HepG2 (cell line): ENCODE measurements around the gene FAM83G. TPM values are rescaled to one million over a fixed set of nuclear protein-coding genes. Genes with fewer than 3 reads are reported as not detected.

Experiments used
- ISX ChIP-seq: sonication (generic); formaldehyde crosslinking; conservative IDR thresholded peaks from 2 replicates; pipeline ENCODE4 v1.5.0; 2020; ENCODE audit warnings: missing genetic modification reagents
- MYNN ChIP-seq: sonication (generic); formaldehyde crosslinking; IDR thresholded peaks from 2 replicates; pipeline ENCODE4 v1.4.0; 2020; ENCODE audit warnings: mild to moderate bottlenecking, low read depth, missing genetic modification reagents
- SALL1 ChIP-seq: sonication (generic); formaldehyde crosslinking; IDR thresholded peaks from 2 replicates; pipeline ENCODE4 v1.8.0; 2022; ENCODE audit warnings: mild to moderate bottlenecking, missing genetic modification reagents
- SMAD1 ChIP-seq: sonication (generic); formaldehyde crosslinking; IDR thresholded peaks from 2 replicates; pipeline ENCODE4 v1.4.0; 2020; ENCODE audit warnings: missing genetic modification reagents, low read depth, mild to moderate bottlenecking, borderline replicate concordance
- WIZ ChIP-seq: sonication (generic); formaldehyde crosslinking; IDR thresholded peaks from 2 replicates; pipeline ENCODE4 v1.5.1; 2020; ENCODE audit warnings: mild to moderate bottlenecking, missing genetic modification reagents
- ZNF670 ChIP-seq: sonication (generic); formaldehyde crosslinking; IDR thresholded peaks from 2 replicates; pipeline ENCODE4 v1.8.0; 2022; ENCODE audit warnings: mild to moderate bottlenecking, missing genetic modification reagents, borderline replicate concordance
- ZNF713 ChIP-seq: sonication (generic); formaldehyde crosslinking; IDR thresholded peaks from 2 replicates; pipeline ENCODE4 v1.4.0; 2020; ENCODE audit warnings: mild to moderate bottlenecking, missing genetic modification reagents
- ZNF879 ChIP-seq: sonication (generic); formaldehyde crosslinking; IDR thresholded peaks from 2 replicates; pipeline ENCODE4 v1.8.1; 2023; ENCODE audit warnings: missing genetic modification reagents
- ZSCAN20 ChIP-seq: sonication (generic); formaldehyde crosslinking; IDR thresholded peaks from 2 replicates; pipeline ENCODE4 v1.4.0; 2020; ENCODE audit warnings: missing genetic modification reagents, mild to moderate bottlenecking, borderline replicate concordance
- polyA plus RNA-seq, 8 experiments: library from polyadenylated mRNA; depleted of rRNA in 3 of 8; stranded (reverse) in 7 of 8; unstranded in 1 of 8; fragments of >200 nt; fragmentation: Illumina TruSeq in 4 of 8; extraction: Trizol in 4 of 8; gene quantifications; 2 replicates each; pipeline versions ENCODE4 v1.2.1 to v1.2.3, GENCODE V29; 2011 to 2016; ENCODE audit warnings: low read depth in 4 of 8, missing spikeins in 1 of 8, mixed read lengths in 1 of 8; ENCODE audit not compliant: insufficient read depth in 1 of 8
- total RNA-seq, 5 experiments: library from RNA; depleted of rRNA; stranded (reverse); fragments of >200 nt; fragmentation: Illumina TruSeq; extraction: Trizol; gene quantifications; 2 replicates each; pipeline ENCODE4 v1.2.3, GENCODE V29; 2016; ENCODE audit warnings: low read depth in 1 of 5
- TF ChIP-seq, protein P1 (sequence below): sonication (generic); formaldehyde crosslinking; IDR thresholded peaks from 2 replicates; pipeline ENCODE4 v1.4.0; 2020; ENCODE audit warnings: missing genetic modification reagents, borderline replicate concordance
- TF ChIP-seq, protein P2 (sequence below): sonication (generic); formaldehyde crosslinking; IDR thresholded peaks from 2 replicates; pipeline ENCODE4 v1.8.1; 2023; ENCODE audit warnings: mild to moderate bottlenecking, missing genetic modification reagents
- TF ChIP-seq, protein P3 (sequence below): sonication (generic); formaldehyde crosslinking; IDR thresholded peaks from 2 replicates; pipeline ENCODE4 v1.5.0; 2020; ENCODE audit warnings: missing genetic modification reagents
- TF ChIP-seq, protein P4 (sequence below): sonication (generic); formaldehyde crosslinking; IDR thresholded peaks from 2 replicates; pipeline ENCODE4 v1.9.0; 2021; ENCODE audit warnings: missing genetic modification reagents, mild to moderate bottlenecking, borderline replicate concordance
- TF ChIP-seq, protein P5 (sequence below): sonication (generic); formaldehyde crosslinking; IDR thresholded peaks from 2 replicates; pipeline ENCODE4 v1.4.0; 2020; ENCODE audit warnings: missing genetic modification reagents
- TF ChIP-seq, protein P6 (sequence below): sonication (generic); formaldehyde crosslinking; IDR thresholded peaks from 2 replicates; pipeline ENCODE4 v1.5.1; 2020; ENCODE audit warnings: missing genetic modification reagents, mild to moderate bottlenecking, borderline replicate concordance
- TF ChIP-seq, protein P7 (sequence below): sonication (generic); formaldehyde crosslinking; IDR thresholded peaks from 2 replicates; pipeline ENCODE4 v1.9.0; 2022; ENCODE audit warnings: missing genetic modification reagents, mild to moderate bottlenecking, borderline replicate concordance

Gene FAM83G
- total and polyA plus RNA-seq, 2 of the 13 experiments (the other 11 are each of a cell fraction or from before 2014, with no cell fraction given): 13.7 to 18.6 TPM

DNA sequence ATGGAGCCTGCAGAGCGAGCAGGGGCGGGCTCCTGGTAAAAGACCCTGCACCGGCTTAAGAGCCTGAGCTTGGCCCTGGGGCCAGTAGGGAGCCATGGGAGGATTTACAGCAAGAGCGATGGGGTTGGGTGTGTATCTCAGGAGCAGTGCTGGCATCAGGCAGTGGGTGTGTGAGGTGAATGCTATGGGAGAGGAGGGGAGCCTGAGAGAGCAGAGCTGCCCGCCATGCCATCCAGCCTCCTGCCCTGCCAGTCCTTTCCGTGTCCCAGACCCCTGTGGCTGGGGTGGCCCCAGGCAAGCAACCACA lies 23.3 kb downstream of the FAM83G start (continued):
- TF ChIP-seq ZNF879 (CRISPR knock-in tag) (no peak), ISX (no peak), MYNN (no peak; the same call in 1 of the 2 replicates), WIZ (CRISPR knock-in tag) (no peak), ZNF670 (CRISPR knock-in tag) (no peak), ZSCAN20 (no peak), SALL1 (CRISPR knock-in tag) (no peak), ZNF713 (CRISPR knock-in tag) (no peak), SMAD1 (no peak)
- TF ChIP-seq, protein P1, sequence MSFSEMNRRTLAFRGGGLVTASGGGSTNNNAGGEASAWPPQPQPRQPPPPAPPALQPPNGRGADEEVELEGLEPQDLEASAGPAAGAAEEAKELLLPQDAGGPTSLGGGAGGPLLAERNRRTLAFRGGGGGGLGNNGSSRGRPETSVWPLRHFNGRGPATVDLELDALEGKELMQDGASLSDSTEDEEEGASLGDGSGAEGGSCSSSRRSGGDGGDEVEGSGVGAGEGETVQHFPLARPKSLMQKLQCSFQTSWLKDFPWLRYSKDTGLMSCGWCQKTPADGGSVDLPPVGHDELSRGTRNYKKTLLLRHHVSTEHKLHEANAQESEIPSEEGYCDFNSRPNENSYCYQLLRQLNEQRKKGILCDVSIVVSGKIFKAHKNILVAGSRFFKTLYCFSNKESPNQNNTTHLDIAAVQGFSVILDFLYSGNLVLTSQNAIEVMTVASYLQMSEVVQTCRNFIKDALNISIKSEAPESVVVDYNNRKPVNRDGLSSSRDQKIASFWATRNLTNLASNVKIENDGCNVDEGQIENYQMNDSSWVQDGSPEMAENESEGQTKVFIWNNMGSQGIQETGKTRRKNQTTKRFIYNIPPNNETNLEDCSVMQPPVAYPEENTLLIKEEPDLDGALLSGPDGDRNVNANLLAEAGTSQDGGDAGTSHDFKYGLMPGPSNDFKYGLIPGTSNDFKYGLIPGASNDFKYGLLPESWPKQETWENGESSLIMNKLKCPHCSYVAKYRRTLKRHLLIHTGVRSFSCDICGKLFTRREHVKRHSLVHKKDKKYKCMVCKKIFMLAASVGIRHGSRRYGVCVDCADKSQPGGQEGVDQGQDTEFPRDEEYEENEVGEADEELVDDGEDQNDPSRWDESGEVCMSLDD (CRISPR knock-in tag): no peak
- TF ChIP-seq, protein P2, sequence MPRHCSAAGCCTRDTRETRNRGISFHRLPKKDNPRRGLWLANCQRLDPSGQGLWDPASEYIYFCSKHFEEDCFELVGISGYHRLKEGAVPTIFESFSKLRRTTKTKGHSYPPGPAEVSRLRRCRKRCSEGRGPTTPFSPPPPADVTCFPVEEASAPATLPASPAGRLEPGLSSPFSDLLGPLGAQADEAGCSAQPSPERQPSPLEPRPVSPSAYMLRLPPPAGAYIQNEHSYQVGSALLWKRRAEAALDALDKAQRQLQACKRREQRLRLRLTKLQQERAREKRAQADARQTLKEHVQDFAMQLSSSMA: no peak
- TF ChIP-seq, protein P3, sequence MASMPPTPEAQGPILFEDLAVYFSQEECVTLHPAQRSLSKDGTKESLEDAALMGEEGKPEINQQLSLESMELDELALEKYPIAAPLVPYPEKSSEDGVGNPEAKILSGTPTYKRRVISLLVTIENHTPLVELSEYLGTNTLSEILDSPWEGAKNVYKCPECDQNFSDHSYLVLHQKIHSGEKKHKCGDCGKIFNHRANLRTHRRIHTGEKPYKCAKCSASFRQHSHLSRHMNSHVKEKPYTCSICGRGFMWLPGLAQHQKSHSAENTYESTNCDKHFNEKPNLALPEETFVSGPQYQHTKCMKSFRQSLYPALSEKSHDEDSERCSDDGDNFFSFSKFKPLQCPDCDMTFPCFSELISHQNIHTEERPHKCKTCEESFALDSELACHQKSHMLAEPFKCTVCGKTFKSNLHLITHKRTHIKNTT (CRISPR knock-in tag): no peak
- TF ChIP-seq, protein P4, sequence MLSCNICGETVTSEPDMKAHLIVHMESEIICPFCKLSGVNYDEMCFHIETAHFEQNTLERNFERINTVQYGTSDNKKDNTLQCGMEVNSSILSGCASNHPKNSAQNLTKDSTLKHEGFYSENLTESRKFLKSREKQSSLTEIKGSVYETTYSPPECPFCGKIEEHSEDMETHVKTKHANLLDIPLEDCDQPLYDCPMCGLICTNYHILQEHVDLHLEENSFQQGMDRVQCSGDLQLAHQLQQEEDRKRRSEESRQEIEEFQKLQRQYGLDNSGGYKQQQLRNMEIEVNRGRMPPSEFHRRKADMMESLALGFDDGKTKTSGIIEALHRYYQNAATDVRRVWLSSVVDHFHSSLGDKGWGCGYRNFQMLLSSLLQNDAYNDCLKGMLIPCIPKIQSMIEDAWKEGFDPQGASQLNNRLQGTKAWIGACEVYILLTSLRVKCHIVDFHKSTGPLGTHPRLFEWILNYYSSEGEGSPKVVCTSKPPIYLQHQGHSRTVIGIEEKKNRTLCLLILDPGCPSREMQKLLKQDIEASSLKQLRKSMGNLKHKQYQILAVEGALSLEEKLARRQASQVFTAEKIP (CRISPR knock-in tag): no peak
- TF ChIP-seq, protein P5, sequence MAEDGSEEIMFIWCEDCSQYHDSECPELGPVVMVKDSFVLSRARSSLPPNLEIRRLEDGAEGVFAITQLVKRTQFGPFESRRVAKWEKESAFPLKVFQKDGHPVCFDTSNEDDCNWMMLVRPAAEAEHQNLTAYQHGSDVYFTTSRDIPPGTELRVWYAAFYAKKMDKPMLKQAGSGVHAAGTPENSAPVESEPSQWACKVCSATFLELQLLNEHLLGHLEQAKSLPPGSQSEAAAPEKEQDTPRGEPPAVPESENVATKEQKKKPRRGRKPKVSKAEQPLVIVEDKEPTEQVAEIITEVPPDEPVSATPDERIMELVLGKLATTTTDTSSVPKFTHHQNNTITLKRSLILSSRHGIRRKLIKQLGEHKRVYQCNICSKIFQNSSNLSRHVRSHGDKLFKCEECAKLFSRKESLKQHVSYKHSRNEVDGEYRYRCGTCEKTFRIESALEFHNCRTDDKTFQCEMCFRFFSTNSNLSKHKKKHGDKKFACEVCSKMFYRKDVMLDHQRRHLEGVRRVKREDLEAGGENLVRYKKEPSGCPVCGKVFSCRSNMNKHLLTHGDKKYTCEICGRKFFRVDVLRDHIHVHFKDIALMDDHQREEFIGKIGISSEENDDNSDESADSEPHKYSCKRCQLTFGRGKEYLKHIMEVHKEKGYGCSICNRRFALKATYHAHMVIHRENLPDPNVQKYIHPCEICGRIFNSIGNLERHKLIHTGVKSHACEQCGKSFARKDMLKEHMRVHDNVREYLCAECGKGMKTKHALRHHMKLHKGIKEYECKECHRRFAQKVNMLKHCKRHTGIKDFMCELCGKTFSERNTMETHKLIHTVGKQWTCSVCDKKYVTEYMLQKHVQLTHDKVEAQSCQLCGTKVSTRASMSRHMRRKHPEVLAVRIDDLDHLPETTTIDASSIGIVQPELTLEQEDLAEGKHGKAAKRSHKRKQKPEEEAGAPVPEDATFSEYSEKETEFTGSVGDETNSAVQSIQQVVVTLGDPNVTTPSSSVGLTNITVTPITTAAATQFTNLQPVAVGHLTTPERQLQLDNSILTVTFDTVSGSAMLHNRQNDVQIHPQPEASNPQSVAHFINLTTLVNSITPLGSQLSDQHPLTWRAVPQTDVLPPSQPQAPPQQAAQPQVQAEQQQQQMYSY (CRISPR knock-in tag): no peak
- TF ChIP-seq, protein P6, sequence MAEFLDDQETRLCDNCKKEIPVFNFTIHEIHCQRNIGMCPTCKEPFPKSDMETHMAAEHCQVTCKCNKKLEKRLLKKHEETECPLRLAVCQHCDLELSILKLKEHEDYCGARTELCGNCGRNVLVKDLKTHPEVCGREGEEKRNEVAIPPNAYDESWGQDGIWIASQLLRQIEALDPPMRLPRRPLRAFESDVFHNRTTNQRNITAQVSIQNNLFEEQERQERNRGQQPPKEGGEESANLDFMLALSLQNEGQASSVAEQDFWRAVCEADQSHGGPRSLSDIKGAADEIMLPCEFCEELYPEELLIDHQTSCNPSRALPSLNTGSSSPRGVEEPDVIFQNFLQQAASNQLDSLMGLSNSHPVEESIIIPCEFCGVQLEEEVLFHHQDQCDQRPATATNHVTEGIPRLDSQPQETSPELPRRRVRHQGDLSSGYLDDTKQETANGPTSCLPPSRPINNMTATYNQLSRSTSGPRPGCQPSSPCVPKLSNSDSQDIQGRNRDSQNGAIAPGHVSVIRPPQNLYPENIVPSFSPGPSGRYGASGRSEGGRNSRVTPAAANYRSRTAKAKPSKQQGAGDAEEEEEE: no peak
- TF ChIP-seq, protein P7, sequence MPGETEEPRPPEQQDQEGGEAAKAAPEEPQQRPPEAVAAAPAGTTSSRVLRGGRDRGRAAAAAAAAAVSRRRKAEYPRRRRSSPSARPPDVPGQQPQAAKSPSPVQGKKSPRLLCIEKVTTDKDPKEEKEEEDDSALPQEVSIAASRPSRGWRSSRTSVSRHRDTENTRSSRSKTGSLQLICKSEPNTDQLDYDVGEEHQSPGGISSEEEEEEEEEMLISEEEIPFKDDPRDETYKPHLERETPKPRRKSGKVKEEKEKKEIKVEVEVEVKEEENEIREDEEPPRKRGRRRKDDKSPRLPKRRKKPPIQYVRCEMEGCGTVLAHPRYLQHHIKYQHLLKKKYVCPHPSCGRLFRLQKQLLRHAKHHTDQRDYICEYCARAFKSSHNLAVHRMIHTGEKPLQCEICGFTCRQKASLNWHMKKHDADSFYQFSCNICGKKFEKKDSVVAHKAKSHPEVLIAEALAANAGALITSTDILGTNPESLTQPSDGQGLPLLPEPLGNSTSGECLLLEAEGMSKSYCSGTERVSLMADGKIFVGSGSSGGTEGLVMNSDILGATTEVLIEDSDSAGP: no peak
